SK-N-MC (cell line): Measurements from ENCODE around the gene SPATS1.

Source experiments
- DNase-seq: peaks from one replicate; pipeline ENCODE4 v3.0.0-alpha.2; 2011; ENCODE audit warnings: low read depth, low spot score
- H3K27ac ChIP-seq: fragments of 200-600 bp; sonication (generic); 2 replicates; pipeline ENCODE4 v1.5.1; 2016; ENCODE audit warnings: mixed run types
- H3K36me3 ChIP-seq: fragments of 200-600 bp; sonication (generic); 2 replicates; pipeline ENCODE4 v1.6.1; 2017; ENCODE audit warnings: antibody characterized with exemption, low read length, mixed read lengths; ENCODE audit not compliant: insufficient read depth
- H3K4me3 ChIP-seq: fragments of 200-600 bp; sonication (generic); 2 replicates; pipeline ENCODE4 v1.5.1; 2016
- H3K9ac ChIP-seq: fragments of 200-600 bp; sonication (generic); 2 replicates; pipeline ENCODE4 v1.8.0; 2017; ENCODE audit warnings: mixed run types, mixed read lengths; ENCODE audit not compliant: insufficient read length
- H3K9me3 ChIP-seq: fragments of 200-600 bp; sonication (generic); 2 replicates; pipeline ENCODE4 v1.6.1; 2017; ENCODE audit warnings: low read depth, mild to moderate bottlenecking, antibody characterized with exemption, low read length, moderate library complexity, mixed read lengths
- EZH2 ChIP-seq: fragments of 200-600 bp; sonication (generic); IDR thresholded peaks from one replicate; pipeline ENCODE4 v1.6.1; 2017; ENCODE audit warnings: antibody characterized with exemption
- FOXP2 ChIP-seq: optimal IDR thresholded peaks from 2 replicates; pipeline ENCODE3; 2011; ENCODE audit warnings: mild to moderate bottlenecking, moderate library complexity; ENCODE audit not compliant: insufficient read depth; ENCODE audit errors: extremely low read length, control extremely low read depth
- POLR2AphosphoS5 ChIP-seq: IDR thresholded peaks from 2 replicates; pipeline ENCODE4 v1.6.1; 2012; ENCODE audit warnings: mild to moderate bottlenecking, low read depth, low read length, borderline replicate concordance

SPATS1 gene

GRCh38 chr6:44301106-44301505 lies 41.3 kb upstream of the SPATS1 start:
- no peak for TF ChIP-seq POLR2AphosphoS5
- TF ChIP-seq EZH2: no peak
- TF ChIP-seq FOXP2: no peak
- peaks cover 44% of the 10 kb centered on the region; the same call in 1 of the 2 replicates for H3K36me3 ChIP-seq
- no peak for DNase-seq

GRCh38 chr6:44301782-44302564 lies 40.5 kb upstream of the SPATS1 start:
- Histone ChIP-seq H3K9ac (no peak overlapping the region), H3K27ac (no peak overlapping the region), H3K36me3 (peaks cover 44% of the 10 kb centered on the region; the same call in 1 of the 2 replicates), H3K9me3 (no peaks in the 10 kb centered on the region), H3K4me3 (no peak overlapping the region)
- TF ChIP-seq EZH2 (no peak), FOXP2 (no peak), POLR2AphosphoS5 (no peak)
- no peak for DNase-seq

More at GRCh38 chr6:44301106-44301505, 41.3 kb upstream of the SPATS1 start:
- Histone ChIP-seq H3K4me3 (no peak overlapping the region), H3K27ac (no peak overlapping the region), H3K9ac (no peak overlapping the region), H3K9me3 (no peaks in the 10 kb centered on the region)

GRCh38 chr6:44302856-44303255 lies 39.6 kb upstream of the SPATS1 start:
- no peak overlapping the region for H3K27ac ChIP-seq
- DNase-seq: no peak
- H3K36me3 ChIP-seq: peaks cover 47% of the 10 kb centered on the region; the same call in 1 of the 2 replicates
- H3K9me3 ChIP-seq: no peaks in the 10 kb centered on the region
- H3K9ac ChIP-seq: no peak overlapping the region
- TF ChIP-seq EZH2: no peak
- no peak for TF ChIP-seq POLR2AphosphoS5
- TF ChIP-seq FOXP2: no peak
- no peak overlapping the region for H3K4me3 ChIP-seq

GRCh38 chr6:44303842-44304241 lies 38.6 kb upstream of the SPATS1 start:
- Histone ChIP-seq H3K27ac (no peak overlapping the region), H3K9ac (no peak overlapping the region), H3K9me3 (no peaks in the 10 kb centered on the region), H3K4me3 (no peak overlapping the region), H3K36me3 (peaks cover 47% of the 10 kb centered on the region; the same call in 1 of the 2 replicates)
- DNase-seq: no peak
- TF ChIP-seq EZH2: no peak
- TF ChIP-seq POLR2AphosphoS5: no peak

- H3K9ac ChIP-seq: no peak overlapping the region
- no peak for TF ChIP-seq FOXP2
- no peak for TF ChIP-seq POLR2AphosphoS5
- no peak for TF ChIP-seq EZH2
- peaks cover 54% of the 10 kb centered on the region for H3K36me3 ChIP-seq
- no peaks in the 10 kb centered on the region for H3K9me3 ChIP-seq
- no peak overlapping the region for H3K27ac ChIP-seq
- no peak for DNase-seq
- H3K4me3 ChIP-seq: no peak overlapping the region
These were observed 37.9 kb upstream of the SPATS1 start for GRCh38 chr6:44304282-44305199.

- Histone ChIP-seq H3K27ac (no peak overlapping the region), H3K4me3 (no peak overlapping the region), H3K36me3 (peaks cover 59% of the 10 kb centered on the region), H3K9ac (no peak overlapping the region), H3K9me3 (no peaks in the 10 kb centered on the region)
- TF ChIP-seq FOXP2 (no peak), POLR2AphosphoS5 (no peak), EZH2 (no peak)
- DNase-seq: no peak
These were observed 37.2 kb upstream of the SPATS1 start for GRCh38 chr6:44305200-44305725.

GRCh38 chr6:44306710-44307109 lies 35.7 kb upstream of the SPATS1 start:
- no peak overlapping the region for H3K9ac ChIP-seq
- H3K36me3 ChIP-seq: peaks cover 65% of the 10 kb centered on the region
- DNase-seq: no peak
- no peak overlapping the region for H3K4me3 ChIP-seq
- no peak for TF ChIP-seq EZH2
- no peak for TF ChIP-seq FOXP2
- no peak for TF ChIP-seq POLR2AphosphoS5
- no peaks in the 10 kb centered on the region for H3K9me3 ChIP-seq
- no peak overlapping the region for H3K27ac ChIP-seq

- TF ChIP-seq FOXP2 (no peak), EZH2 (no peak), POLR2AphosphoS5 (no peak)
- Histone ChIP-seq H3K27ac (no peak overlapping the region), H3K36me3 (peaks cover 64% of the 10 kb centered on the region), H3K4me3 (no peak overlapping the region), H3K9me3 (no peaks in the 10 kb centered on the region), H3K9ac (no peak overlapping the region)
- DNase-seq: no peak
These were observed 35.2 kb upstream of the SPATS1 start for GRCh38 chr6:44307217-44307616.
